Measurements from ENCODE around the gene NOX3. TPM values are rescaled to one million over a fixed set of nuclear protein-coding genes. Genes with fewer than 3 reads are reported as not detected.

Gene NOX3
- total RNA-seq, 1 donor from 2014 or later = not detected

DNA sequence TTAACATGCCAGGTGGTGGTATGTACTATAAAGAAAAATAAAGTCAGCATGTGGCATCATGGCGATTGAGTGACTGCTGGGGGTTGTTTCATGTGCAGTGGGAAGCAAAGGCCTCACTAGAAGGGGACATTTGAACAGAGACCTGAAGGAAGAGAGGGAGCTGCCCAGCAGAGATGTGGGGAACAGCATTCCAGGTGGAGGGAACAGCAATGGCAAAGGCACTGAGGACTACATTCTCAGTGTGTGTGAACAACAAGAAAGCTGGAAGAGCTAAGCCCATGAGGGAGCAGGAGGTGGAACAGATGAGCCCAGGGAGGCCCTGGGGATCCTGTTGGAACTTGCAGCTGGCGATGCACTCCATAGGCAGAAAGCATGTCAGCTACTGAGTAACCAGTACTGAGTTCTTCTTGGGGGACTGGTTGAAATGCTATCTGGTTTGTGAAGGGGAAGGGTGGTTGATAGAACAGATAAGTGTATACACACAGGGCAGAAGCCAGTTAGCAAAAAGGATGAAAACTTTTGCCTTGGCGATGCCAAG lies 29.2 kb downstream of the NOX3 start:
- Histone ChIP-seq H3K36me3 (no peaks in the 10 kb centered on the region), H3K9me3 (no peaks in the 10 kb centered on the region), H3K4me1 (no peaks in the 10 kb centered on the region), H3K27me3 (no peaks in the 10 kb centered on the region), H3K27ac (no peak overlapping the region), H3K4me3 (no peak overlapping the region)
- intact Hi-C loops (cut with DNase I) = no loop called here
- DNase-seq (ENCODE audit: extremely low spot score in 2 of 2) = no peak
- TF ChIP-seq, protein P1, sequence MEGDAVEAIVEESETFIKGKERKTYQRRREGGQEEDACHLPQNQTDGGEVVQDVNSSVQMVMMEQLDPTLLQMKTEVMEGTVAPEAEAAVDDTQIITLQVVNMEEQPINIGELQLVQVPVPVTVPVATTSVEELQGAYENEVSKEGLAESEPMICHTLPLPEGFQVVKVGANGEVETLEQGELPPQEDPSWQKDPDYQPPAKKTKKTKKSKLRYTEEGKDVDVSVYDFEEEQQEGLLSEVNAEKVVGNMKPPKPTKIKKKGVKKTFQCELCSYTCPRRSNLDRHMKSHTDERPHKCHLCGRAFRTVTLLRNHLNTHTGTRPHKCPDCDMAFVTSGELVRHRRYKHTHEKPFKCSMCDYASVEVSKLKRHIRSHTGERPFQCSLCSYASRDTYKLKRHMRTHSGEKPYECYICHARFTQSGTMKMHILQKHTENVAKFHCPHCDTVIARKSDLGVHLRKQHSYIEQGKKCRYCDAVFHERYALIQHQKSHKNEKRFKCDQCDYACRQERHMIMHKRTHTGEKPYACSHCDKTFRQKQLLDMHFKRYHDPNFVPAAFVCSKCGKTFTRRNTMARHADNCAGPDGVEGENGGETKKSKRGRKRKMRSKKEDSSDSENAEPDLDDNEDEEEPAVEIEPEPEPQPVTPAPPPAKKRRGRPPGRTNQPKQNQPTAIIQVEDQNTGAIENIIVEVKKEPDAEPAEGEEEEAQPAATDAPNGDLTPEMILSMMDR (IDR thresholded peaks at IDR 0.05) = no peak
- TF ChIP-seq POLR2A (IDR thresholded peaks at IDR 0.05) = no peak
- no peak for TF ChIP-seq POLR2AphosphoS5 (IDR thresholded peaks at IDR 0.05; ENCODE audit: insufficient read depth in 1 of 2, low read depth in 1 of 2)

DNA sequence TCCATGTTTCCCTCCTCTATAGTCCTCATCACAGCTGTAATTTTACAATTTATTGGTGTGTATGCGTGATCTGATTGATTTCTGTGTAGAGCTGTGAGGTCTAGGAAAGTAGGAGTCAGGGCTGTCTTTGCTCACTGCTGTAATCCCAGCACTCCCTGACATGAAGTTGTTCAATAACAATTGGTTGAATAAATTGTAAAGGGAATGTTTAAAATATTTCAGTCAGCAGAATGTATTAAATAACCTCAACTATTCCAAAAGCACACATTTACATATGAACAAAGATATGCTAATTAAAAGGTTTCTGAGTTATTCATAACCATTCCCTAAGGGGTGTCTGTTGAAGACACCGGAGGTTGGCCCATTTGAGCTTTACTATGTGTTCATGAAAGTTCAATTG lies 31.5 kb downstream of the NOX3 start:
- TF ChIP-seq POLR2A (IDR thresholded peaks at IDR 0.05) (no peak), POLR2AphosphoS5 (IDR thresholded peaks at IDR 0.05; ENCODE audit: insufficient read depth in 1 of 2, low read depth in 1 of 2) (no peak)
- TF ChIP-seq, protein P1 (IDR thresholded peaks at IDR 0.05) = no peak
- intact Hi-C loops (cut with DNase I) = no loop called here
- no peak for DNase-seq (ENCODE audit: extremely low spot score in 2 of 2)
- no peak overlapping the region for H3K27ac ChIP-seq
- H3K36me3 ChIP-seq = no peaks in the 10 kb centered on the region
- no peaks in the 10 kb centered on the region for H3K4me1 ChIP-seq
- H3K9me3 ChIP-seq = no peaks in the 10 kb centered on the region
- H3K4me3 ChIP-seq = no peak overlapping the region
- no peaks in the 10 kb centered on the region for H3K27me3 ChIP-seq

DNA sequence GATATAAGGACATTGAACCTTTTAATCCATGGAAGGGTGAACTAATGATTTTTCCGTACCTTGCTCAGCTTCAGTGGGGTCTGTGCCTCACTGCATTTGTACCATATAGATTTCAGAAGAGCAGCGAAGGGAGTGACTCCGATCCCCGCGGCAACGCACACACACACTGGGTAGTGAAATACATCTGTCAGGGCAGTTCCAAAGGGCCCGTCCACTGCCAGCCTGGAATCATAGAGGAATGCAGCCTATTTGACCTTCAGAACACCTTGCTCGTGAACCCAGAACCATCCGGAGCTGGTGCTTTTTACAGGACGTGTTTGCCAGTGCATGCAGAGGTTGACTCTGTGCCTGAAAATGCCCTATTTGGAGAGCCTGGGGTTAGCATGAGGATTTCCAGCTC lies 33.0 kb downstream of the NOX3 start:
- H3K9me3 ChIP-seq = no peaks in the 10 kb centered on the region
- no peak overlapping the region for H3K27ac ChIP-seq
- peaks cover 12% of the 10 kb centered on the region for H3K4me1 ChIP-seq
- no peak overlapping the region for H3K4me3 ChIP-seq
- no peaks in the 10 kb centered on the region for H3K36me3 ChIP-seq
- H3K27me3 ChIP-seq = no peaks in the 10 kb centered on the region
- no peak for DNase-seq (ENCODE audit: extremely low spot score in 2 of 2)
- TF ChIP-seq POLR2A (IDR thresholded peaks at IDR 0.05) = no peak
- TF ChIP-seq, protein P1 (IDR thresholded peaks at IDR 0.05) = no peak
- no peak for TF ChIP-seq POLR2AphosphoS5 (IDR thresholded peaks at IDR 0.05; ENCODE audit: insufficient read depth in 1 of 2, low read depth in 1 of 2)
- intact Hi-C loops (cut with DNase I) = no loop called here

DNA sequence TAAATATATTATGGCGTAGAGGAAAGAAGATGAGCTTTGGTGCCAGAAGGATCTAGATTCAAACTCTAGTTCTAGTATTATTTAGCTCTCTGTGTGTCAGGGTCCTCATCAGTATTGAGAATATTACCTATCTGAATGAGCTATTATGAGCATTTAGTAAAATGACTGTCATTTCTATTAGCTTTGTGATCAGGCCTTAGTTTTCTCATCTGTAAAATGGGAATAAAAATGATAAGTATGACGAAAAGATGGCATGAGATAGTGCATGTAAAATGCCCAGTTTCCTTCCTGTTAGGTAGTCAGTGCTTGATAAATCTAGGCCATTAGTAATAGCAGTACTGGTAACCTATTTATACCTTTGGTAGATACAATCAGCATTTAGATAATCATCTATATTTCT lies 35.1 kb downstream of the NOX3 start:
- H3K27ac ChIP-seq = no peak overlapping the region
- intact Hi-C loops (cut with DNase I) = no loop called here

DNA sequence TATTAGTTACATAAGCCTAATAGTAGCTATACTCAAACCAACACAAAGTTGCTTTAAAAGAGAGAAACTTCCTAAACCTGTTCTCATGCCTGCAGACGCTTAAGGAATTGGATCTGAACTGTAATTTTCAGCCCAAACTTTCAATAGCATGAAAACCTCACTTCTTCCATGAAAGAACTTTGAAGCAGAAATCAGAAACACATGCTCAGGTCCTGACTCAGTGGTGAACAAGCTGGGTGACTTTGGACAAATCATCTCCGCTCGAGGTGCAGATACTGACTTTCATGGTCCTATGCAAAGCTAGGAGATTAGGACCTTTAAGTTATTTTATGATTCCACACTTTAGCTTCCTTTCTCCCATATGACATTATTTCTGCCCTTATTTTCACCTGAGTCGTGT lies 36.5 kb downstream of the NOX3 start:
- intact Hi-C loops (cut with DNase I) = no loop called here

More for the DNA sequence above, 35.1 kb downstream of the NOX3 start:
- Histone ChIP-seq H3K9me3 (no peaks in the 10 kb centered on the region), H3K36me3 (no peaks in the 10 kb centered on the region), H3K4me3 (no peak overlapping the region), H3K4me1 (peaks cover 15% of the 10 kb centered on the region), H3K27me3 (no peaks in the 10 kb centered on the region)
- TF ChIP-seq, protein P1 (IDR thresholded peaks at IDR 0.05) = no peak
- TF ChIP-seq POLR2A (IDR thresholded peaks at IDR 0.05) = no peak
- no peak for TF ChIP-seq POLR2AphosphoS5 (IDR thresholded peaks at IDR 0.05; ENCODE audit: insufficient read depth in 1 of 2, low read depth in 1 of 2)
- no peak for DNase-seq (ENCODE audit: extremely low spot score in 2 of 2)

More for the DNA sequence above, 36.5 kb downstream of the NOX3 start:
- peaks cover 15% of the 10 kb centered on the region for H3K4me1 ChIP-seq
- H3K27me3 ChIP-seq = no peaks in the 10 kb centered on the region
- DNase-seq (ENCODE audit: extremely low spot score in 2 of 2) = no peak
- H3K27ac ChIP-seq = peak overlapping the region; percentile 18
- no peak overlapping the region for H3K4me3 ChIP-seq
- TF ChIP-seq POLR2A (IDR thresholded peaks at IDR 0.05) = no peak
- no peak for TF ChIP-seq POLR2AphosphoS5 (IDR thresholded peaks at IDR 0.05; ENCODE audit: insufficient read depth in 1 of 2, low read depth in 1 of 2)
- TF ChIP-seq, protein P1 (IDR thresholded peaks at IDR 0.05) = no peak
- no peaks in the 10 kb centered on the region for H3K9me3 ChIP-seq
- H3K36me3 ChIP-seq = no peaks in the 10 kb centered on the region

All from vagina (tissue), 2 donors.